ENCODE measurements around the gene FCHSD2.
"Not testable (repeated sequence)": the region's sequence is repeated elsewhere in the genome, so short reads cannot be mapped to it uniquely, and the experiment has no call there.

The FCHSD2 gene

GRCh38 chr11:72807021-72807693 lies 335.0 kb downstream of the FCHSD2 start:
- no peak for FAIRE-seq

GRCh38 chr11:72806378-72806777 lies 335.7 kb downstream of the FCHSD2 start:
- DNase-seq (ENCODE audit: insufficient read length, low spot score); FAIRE-seq: not testable (repeated sequence)

More at GRCh38 chr11:72807021-72807693, 335.0 kb downstream of the FCHSD2 start:
- TF ChIP-seq, protein P1, sequence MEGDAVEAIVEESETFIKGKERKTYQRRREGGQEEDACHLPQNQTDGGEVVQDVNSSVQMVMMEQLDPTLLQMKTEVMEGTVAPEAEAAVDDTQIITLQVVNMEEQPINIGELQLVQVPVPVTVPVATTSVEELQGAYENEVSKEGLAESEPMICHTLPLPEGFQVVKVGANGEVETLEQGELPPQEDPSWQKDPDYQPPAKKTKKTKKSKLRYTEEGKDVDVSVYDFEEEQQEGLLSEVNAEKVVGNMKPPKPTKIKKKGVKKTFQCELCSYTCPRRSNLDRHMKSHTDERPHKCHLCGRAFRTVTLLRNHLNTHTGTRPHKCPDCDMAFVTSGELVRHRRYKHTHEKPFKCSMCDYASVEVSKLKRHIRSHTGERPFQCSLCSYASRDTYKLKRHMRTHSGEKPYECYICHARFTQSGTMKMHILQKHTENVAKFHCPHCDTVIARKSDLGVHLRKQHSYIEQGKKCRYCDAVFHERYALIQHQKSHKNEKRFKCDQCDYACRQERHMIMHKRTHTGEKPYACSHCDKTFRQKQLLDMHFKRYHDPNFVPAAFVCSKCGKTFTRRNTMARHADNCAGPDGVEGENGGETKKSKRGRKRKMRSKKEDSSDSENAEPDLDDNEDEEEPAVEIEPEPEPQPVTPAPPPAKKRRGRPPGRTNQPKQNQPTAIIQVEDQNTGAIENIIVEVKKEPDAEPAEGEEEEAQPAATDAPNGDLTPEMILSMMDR (IDR thresholded peaks at IDR 0.05; ENCODE audit: insufficient read depth, missing control alignments) = no peak
- DNase-seq (ENCODE audit: insufficient read length, low spot score) = no peak

- TF ChIP-seq, protein P1 (IDR thresholded peaks at IDR 0.05; ENCODE audit: insufficient read depth, missing control alignments) = no peak
- FAIRE-seq (no peak), DNase-seq (ENCODE audit: insufficient read length, low spot score) (no peak)
Measured at GRCh38 chr11:72805216-72805615, 336.9 kb downstream of the FCHSD2 start.

- TF ChIP-seq, protein P1 (IDR thresholded peaks at IDR 0.05; ENCODE audit: insufficient read depth, missing control alignments) = no peak
- no peak for DNase-seq (ENCODE audit: insufficient read length, low spot score)
- FAIRE-seq = no peak
Measured at GRCh38 chr11:72802822-72803221, 339.3 kb downstream of the FCHSD2 start.

DNA sequence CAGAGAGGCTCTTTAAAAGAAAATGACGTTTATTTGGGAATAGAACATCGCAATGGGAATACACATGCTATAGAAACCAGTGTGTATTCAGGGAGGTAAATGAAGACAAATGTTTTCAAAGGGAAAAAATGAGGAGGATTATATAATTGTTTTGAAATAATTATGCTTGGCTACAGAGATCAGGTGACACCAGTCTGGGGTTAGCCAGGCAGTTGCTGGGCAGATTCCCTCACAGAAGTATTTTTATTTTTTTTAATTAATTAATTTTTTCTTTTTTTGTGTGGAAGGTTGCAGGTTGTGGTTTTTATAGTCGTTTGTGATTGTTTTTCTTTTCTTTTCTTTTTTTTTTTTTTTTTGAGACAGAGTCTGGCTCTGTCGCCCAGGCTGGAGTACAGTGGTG lies 342.7 kb downstream of the FCHSD2 start:
- FAIRE-seq = no peak
- DNase-seq (ENCODE audit: insufficient read length, low spot score) = no peak
- TF ChIP-seq, protein P1 (IDR thresholded peaks at IDR 0.05; ENCODE audit: insufficient read depth, missing control alignments) = no peak

DNA sequence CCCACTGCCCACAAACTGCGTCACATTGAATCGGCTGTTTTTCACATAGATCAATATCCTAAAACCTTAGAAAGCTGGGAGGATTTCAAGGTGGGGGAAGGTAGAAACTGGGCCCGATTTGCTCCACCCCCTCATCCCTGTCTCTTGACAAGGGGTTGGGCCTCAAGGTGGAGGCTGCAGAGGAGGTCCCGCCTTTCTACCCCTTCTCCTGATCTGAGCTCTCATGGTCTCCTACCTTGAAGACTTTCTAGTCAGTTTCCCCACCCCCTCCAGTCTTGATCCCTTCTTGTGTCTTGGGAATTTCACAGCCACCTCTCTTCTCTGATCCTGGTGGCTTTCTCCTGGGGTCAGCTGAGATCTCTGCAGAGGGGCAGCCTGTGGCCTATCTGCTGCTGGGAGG lies 343.8 kb downstream of the FCHSD2 start:
- FAIRE-seq (no peak), DNase-seq (ENCODE audit: insufficient read length, low spot score) (no peak)
- TF ChIP-seq, protein P1 (IDR thresholded peaks at IDR 0.05; ENCODE audit: insufficient read depth, missing control alignments) = no peak

- DNase-seq (ENCODE audit: insufficient read length, low spot score) (peak; percentile 95), FAIRE-seq (peak; percentile 32)
- TF ChIP-seq, protein P1 (IDR thresholded peaks at IDR 0.05; ENCODE audit: insufficient read depth, missing control alignments) = peak; percentile 45
Measured at GRCh38 chr11:72793425-72794367, 348.4 kb downstream of the FCHSD2 start, which contains the start of gene STARD10. Gene STARD10 (minus strand): TSS chr11:72794047. CDS start chr11:72781181, 12,866 bp downstream.
